Measurements from ENCODE around the gene SLC26A11. TPM values are rescaled to one million over a fixed set of nuclear protein-coding genes. Genes with fewer than 3 reads are reported as not detected.
"Not testable (repeated sequence)": the region's sequence is repeated elsewhere in the genome, so short reads cannot be mapped to it uniquely, and the experiment has no call there.

The SLC26A11 gene
- total RNA-seq, 1 donor from 2014 or later: 9.1 TPM

GRCh38 chr17:80195671-80196529 lies 24.3 kb upstream of the SLC26A11 start:
- DNase-seq (ENCODE audit: low spot score): no peak

DNA sequence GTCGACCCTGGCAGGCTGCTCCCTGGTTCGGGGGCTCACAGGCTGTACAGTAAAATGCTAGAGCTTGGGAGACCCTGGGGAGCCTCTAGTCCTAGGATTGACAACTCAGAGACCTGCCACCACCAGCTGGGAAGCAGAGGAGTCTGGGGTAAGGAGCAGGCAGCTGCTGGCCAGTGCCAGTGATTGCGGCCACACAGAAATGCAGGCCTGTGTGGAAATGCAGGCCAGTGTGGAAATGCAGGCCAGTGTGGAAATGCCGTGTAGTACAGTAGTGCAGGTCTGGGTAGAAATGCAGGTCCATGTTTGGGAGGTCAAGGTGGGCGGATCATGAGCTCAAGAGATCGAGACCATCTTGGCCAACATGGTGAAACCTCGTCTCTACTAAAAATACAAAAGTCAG lies 23.6 kb upstream of the SLC26A11 start:
- no peak for DNase-seq (ENCODE audit: low spot score)

DNA sequence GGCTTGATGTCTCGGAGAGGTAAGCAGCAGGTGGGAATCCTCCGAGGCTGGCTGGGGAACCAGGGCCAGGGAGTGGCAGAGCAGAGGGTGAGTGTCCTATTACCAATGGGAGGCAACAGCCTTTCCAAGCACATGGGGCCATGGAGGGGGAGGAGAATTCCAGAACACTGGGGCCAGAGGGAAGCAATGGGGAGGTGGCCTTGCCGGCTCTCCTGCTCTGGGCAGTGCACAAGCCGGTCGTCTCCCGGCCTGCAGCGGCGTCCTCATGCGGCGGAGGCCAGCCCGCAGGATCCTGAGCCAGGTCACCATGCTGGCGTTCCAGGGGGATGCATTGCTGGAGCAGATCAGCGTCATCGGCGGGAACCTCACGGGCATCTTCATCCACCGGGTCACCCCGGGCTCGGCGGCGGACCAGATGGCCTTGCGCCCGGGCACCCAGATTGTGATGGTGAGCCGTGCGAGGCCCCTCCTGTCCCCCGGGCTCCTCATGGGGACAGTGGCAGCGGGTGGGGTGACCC lies 22.0 kb upstream of the SLC26A11 start:
- peak; percentile 39 for DNase-seq (ENCODE audit: low spot score)

DNA sequence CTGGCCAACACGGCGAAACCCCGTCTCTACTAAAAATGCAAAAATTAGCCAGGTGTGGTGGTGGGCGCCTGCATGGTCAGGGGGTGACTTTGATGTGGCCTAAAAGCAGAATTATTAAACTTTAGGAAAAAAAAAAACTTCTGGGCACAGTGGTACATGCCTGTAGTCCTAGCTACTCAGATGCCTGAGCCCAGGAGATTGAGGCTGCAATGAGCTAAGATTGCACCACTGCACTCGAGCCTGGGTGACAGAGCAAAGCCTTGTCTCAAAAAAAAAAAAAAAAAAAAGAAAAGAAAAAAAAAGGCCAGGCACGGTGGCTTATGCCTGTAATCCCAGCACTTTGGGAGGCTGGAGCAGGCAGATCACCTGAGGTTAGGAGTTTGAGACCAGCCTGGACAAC lies 20.9 kb upstream of the SLC26A11 start:
- DNase-seq (ENCODE audit: low spot score): not testable (repeated sequence)

DNA sequence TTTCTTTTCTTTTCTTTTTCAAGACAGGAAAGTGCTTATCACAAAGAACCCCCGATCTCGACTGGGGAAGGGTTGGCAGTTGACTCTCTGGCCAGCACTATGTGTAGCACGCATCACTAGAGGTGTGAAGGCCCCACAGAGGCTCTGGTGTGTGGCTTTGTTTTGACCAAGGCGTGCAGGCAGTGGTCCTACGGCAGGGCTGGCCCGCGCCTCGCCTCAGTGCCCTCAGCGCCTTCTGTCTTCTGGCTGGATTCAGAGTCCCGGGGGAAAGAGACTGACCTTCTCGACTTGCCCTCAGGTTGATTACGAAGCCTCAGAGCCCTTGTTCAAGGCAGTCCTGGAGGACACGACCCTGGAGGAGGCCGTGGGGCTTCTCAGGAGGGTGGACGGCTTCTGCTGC lies 18.8 kb upstream of the SLC26A11 start:
- no peak for DNase-seq (ENCODE audit: low spot score)

DNA sequence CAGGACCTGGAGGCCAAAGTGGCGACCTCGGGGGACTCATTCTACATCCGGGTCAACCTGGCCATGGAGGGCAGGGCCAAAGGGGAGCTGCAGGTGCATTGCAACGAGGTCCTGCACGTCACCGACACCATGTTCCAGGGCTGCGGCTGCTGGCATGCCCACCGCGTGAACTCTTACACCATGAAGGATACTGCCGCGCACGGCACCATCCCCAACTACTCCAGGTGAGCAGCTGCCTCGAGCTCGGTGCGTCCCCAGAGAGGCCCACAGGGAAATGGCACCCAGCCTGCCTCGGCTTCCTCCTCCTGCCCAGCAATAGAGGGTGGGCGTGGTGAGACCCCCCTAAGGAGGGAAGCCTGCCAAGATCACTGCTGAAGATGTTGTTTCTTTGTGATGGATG lies 18.0 kb upstream of the SLC26A11 start:
- DNase-seq (ENCODE audit: low spot score): no peak

GRCh38 chr17:80203471-80203963 lies 16.7 kb upstream of the SLC26A11 start:
- DNase-seq (ENCODE audit: low spot score): no peak

DNA sequence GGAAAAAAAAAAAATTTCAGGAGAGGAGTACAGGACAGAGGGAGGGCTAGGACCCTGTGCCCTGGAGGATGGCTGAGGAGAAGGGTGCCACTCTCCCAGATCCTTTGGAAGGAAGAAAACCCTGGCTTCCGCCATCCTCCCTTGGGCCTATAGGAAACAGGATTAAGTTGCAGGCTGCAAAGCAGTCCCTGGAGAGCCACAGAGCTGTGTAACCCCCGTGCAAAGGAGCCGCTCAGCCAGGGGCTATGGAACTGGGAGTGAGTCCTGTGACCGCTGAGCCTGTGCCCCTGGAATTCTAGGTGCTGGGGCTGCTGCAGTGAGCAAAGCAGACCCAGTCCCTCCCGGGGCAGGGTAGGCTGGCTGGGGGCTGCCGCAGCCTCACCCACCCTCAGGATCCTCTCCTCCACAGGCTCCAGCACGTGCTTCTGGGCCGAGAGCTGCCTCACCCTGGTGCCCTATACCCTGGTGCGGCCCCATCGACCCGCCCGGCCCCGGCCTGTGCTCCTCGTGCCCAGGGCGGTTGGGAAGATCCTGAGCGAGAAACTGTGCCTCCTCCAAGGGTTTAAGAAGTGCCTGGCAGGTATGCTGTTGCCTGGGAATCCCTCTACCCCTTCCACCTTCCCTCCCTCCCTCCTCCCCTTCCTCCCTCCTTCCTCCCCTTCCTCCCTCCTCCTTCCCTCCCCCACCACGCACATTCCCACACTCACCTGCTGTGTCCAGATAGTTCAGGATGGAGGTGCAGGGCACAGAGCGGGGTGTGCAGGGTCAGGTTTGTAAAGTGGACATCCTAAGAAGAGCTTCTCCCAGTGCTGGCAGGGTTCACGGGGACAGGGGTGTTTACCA lies 15.4 kb upstream of the SLC26A11 start:
- no peak for DNase-seq (ENCODE audit: low spot score)

DNA sequence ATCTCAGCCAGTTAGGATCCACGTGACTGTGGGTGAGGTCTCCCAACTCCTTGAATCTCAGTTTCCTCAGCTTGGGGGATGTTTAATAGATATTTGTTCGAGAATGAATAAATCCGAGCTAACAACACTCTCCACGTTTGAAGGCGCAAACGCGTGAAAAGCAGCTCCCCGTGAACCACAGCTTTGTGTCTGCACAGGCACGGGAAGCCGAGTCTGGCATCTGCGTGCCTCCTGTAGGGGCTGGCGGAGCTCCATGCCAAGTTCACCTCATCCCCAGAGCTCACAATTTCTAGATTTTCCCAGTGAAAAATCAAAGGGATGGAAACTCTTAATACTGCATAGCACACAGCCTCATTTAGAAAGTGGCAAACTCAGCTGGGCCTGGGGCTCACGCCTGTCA lies 14.4 kb upstream of the SLC26A11 start:
- DNase-seq (ENCODE audit: low spot score): no peak

DNA sequence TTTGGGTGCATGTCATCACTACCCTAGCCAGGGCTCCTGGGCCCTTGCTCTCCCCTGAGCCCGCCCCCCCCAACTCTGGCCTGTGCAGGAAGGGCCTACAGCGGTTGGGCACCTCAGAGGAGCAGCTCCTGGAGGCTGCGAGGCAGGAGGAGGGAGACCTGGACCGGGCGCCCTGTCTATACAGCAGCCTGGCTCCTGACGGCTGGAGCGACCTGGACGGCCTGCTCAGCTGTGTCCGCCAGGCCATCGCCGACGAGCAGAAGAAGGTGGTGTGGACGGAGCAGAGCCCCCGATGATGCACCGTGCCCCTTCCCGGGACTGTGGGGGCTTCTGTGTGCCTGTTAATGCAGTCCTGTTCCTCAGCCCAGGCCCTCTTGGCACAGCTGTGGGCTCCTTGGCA lies 12.2 kb upstream of the SLC26A11 start:
- no peak for DNase-seq (ENCODE audit: low spot score)

DNA sequence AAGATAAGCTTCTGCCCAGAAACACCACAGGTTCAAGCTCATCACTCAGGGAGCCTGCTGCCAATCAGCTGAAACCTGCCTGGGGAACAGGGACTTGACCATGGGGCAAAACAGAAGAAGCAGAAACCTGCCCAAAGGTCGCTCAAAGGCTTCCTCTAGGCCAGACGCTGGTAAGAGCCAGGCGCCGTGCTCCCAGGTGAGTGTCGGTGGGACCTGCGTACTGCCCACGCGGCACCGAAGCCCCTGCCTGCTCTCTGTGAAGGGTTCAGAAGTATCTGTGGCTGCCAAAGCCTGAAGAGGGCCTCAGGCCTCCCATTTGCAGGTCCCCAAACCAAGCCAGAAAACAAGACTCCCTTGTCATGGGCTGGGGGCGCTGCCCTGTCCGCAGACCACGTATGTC lies 10.5 kb upstream of the SLC26A11 start:
- no peak for DNase-seq (ENCODE audit: low spot score)

DNA sequence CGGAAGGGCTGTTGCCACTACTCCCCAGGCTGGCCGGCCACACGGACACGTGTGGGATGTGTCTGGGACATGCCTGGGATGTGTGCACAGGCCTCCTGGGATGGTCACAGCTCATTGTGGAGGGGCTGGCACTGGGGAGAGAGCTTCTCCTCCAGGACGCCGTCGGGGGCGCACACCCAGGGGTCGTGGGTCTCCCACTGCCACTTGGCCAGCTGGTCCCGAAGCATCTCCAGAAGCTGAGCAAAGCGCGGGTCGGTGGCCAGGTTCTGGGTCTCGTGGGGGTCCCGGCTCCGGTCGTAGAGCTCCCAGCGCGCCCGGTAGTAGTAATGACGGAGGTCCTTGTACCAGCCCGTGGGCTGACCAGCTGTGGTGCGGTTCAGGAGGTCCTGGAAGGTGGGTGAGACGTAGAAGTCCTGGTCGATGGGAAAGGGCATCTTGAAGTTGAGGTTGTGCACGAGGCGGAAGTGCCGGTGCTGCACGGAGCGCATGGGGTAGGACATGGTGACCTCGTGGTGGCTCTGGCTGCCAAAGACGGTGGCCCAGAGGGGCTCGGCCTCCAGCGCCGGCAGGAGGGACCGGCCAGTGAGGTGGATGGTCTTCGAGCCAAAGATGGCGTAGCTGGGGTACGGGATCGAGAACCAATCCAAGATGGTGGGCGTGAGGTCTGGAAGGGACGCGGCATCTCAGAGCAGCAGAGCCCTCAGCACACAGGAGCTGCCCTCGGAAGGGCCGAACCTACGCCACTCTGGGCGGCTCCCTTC lies 9.7 kb upstream of the SLC26A11 start:
- DNase-seq (ENCODE audit: low spot score): no peak

- DNase-seq (ENCODE audit: low spot score): no peak
Observed at GRCh38 chr17:80212109-80212508, 8.1 kb upstream of the SLC26A11 start.

- DNase-seq (ENCODE audit: low spot score): no peak
Observed at GRCh38 chr17:80212511-80212910, 7.7 kb upstream of the SLC26A11 start.

- no peak for DNase-seq (ENCODE audit: low spot score)
Observed at GRCh38 chr17:80212962-80213642, 7.1 kb upstream of the SLC26A11 start.

DNA sequence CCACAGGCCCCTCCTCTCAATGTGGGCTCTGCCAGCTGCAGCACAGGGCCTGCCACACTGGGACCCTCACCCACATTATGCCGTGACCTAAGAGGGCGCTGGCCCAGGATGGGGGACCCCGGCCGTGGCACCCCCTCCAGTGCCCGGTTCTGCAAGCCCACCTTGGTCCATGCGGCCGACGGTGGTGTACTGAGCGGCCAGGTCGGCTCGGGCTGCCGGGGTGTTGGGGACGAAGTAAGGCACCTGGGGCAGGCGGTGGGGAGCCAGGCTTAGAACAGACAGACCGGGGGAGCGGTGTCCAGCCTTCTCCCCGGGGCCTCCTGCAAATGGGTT lies 6.6 kb upstream of the SLC26A11 start:
- DNase-seq (ENCODE audit: low spot score): no peak

GRCh38 chr17:80214012-80214877 lies 6.0 kb upstream of the SLC26A11 start:
- no peak for DNase-seq (ENCODE audit: low spot score)

DNA sequence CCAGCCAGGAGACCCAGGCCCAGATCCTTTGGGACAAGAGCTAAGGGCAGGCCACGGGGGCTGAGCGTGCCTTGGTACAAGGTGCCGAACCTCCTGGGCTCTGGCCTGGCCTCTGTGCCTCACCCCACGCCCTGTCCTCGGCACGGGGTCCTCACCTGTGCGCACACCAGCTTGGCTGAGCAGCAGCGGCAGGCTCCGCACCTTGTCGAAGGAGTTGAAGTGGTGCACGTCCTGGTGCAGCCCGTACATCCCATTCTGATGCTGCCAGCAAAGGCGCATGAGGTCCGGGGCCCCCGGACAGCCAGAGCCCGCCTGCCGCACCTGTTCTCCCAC lies 5.4 kb upstream of the SLC26A11 start:
- DNase-seq (ENCODE audit: low spot score): no peak

GRCh38 chr17:80216473-80217456 lies 3.5 kb upstream of the SLC26A11 start:
- DNase-seq (ENCODE audit: low spot score): no peak
